ENCODE measurements around the gene ACTR5.

The ACTR5 gene

DNA sequence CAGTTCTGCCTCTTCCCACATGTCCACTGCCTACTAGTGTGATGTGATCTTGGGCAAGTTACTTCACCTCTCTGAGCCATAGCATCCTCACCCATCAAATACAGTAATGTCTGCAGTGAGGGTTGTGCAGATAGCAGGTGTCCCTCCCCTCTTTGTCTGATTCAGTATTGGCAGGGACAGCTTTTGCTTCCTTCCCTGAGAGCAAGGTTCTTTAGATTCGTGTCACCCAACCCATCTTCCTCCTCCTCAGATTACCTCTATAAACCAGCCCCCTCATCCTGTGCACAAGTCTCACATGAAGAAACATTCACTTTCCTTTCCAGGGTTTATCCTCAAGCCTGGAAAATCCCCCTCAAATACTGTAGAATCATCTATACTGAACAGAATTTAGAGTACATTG, 15.4 kb downstream of the ACTR5 start:
- peaks cover 40% of the 10 kb centered on the region for H3K36me3 ChIP-seq (ENCODE audit: control insufficient read depth, insufficient read depth, low read length)
- no peak overlapping the region for H3K4me3 ChIP-seq (ENCODE audit: insufficient read depth, low read depth, low read length)
- H3K27ac ChIP-seq (ENCODE audit: insufficient read depth, low read depth, low read length, poor library complexity, severe bottlenecking): no peak overlapping the region
- H3K9me3 ChIP-seq (ENCODE audit: control insufficient read depth, low read length): no peaks in the 10 kb centered on the region
- no peaks in the 10 kb centered on the region for H3K4me1 ChIP-seq (ENCODE audit: control insufficient read depth, insufficient read depth, low read length)
- 90 to 94% methylated on average over 1 of the region's 1 CpG for WGBS, 2 experiments
- no peaks in the 10 kb centered on the region for H3K27me3 ChIP-seq (ENCODE audit: control insufficient read depth, insufficient read depth, low read length, poor library complexity, severe bottlenecking)

DNA sequence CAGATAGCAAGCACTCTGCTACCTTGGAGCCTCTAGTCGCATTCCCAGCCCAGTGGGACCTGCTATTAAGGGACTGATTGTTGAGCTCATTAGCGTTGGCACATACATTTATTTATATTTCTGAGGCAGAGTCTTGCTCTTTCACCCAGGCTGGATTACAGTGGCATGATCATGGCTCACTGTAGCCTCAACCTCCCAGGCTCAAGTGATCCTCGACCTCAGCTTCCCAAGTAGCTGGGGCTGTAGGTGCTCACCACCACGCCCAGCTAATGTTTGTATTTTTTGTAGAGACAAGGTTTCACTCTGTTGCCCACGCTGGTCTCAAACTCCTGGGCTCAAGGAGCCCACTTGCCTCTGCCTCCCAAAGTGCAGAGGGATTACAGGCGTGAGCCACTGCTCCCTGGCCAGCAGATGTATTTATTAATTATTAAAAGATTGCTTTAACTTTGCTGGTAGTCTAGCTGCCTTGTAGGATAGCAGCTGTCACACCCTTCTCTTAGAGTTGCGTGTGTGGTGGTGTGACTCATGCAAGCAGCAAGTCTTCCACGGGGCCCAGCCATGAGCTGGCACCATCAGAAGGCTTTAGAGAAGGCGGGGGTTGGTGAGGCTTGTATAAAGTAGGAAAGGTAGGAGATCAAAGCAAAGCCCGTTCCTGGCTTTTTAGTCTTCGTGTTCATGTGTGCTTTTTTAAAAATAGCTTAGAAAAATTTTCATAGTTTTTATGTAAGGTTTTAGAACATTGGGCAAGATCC, 16.5 kb downstream of the ACTR5 start:
- H3K4me3 ChIP-seq (ENCODE audit: insufficient read depth, low read depth, low read length): no peak overlapping the region
- H3K27ac ChIP-seq (ENCODE audit: insufficient read depth, low read depth, low read length, poor library complexity, severe bottlenecking): no peak overlapping the region
- 90 to 92% methylated on average over 11 of the region's 11 CpGs for WGBS, 2 experiments

DNA sequence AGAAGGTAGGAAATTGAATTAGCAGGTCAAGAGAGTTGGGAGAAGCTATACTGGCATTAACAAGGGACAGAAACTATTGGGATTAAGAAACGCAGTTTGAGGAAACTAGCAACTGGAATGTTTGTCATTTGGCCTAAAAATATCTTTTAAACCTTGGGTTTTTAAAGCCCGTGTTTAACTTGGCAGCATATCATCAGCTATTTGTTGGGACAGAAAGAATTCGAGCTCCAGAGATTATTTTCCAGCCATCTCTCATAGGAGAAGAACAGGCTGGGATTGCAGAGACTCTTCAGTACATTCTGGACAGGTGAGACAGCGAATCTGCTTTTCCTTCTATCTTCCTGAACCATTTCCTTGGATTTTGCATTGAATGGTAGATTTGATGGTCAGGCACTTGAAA, 17.8 kb downstream of the ACTR5 start:
- no peaks in the 10 kb centered on the region for H3K27me3 ChIP-seq (ENCODE audit: control insufficient read depth, insufficient read depth, low read length, poor library complexity, severe bottlenecking)
- H3K9me3 ChIP-seq (ENCODE audit: control insufficient read depth, low read length): no peaks in the 10 kb centered on the region
- H3K4me3 ChIP-seq (ENCODE audit: insufficient read depth, low read depth, low read length): no peak overlapping the region
- H3K4me1 ChIP-seq (ENCODE audit: control insufficient read depth, insufficient read depth, low read length): no peaks in the 10 kb centered on the region
- peaks cover 36% of the 10 kb centered on the region for H3K36me3 ChIP-seq (ENCODE audit: control insufficient read depth, insufficient read depth, low read length)
- H3K27ac ChIP-seq (ENCODE audit: insufficient read depth, low read depth, low read length, poor library complexity, severe bottlenecking): no peak overlapping the region
- 94 to 96% methylated on average over 4 of the region's 4 CpGs for WGBS, 2 experiments

More for the DNA sequence above, 16.5 kb downstream of the ACTR5 start:
- no peaks in the 10 kb centered on the region for H3K9me3 ChIP-seq (ENCODE audit: control insufficient read depth, low read length)
- peaks cover 43% of the 10 kb centered on the region for H3K36me3 ChIP-seq (ENCODE audit: control insufficient read depth, insufficient read depth, low read length)
- no peaks in the 10 kb centered on the region for H3K27me3 ChIP-seq (ENCODE audit: control insufficient read depth, insufficient read depth, low read length, poor library complexity, severe bottlenecking)
- H3K4me1 ChIP-seq (ENCODE audit: control insufficient read depth, insufficient read depth, low read length): no peaks in the 10 kb centered on the region

DNA sequence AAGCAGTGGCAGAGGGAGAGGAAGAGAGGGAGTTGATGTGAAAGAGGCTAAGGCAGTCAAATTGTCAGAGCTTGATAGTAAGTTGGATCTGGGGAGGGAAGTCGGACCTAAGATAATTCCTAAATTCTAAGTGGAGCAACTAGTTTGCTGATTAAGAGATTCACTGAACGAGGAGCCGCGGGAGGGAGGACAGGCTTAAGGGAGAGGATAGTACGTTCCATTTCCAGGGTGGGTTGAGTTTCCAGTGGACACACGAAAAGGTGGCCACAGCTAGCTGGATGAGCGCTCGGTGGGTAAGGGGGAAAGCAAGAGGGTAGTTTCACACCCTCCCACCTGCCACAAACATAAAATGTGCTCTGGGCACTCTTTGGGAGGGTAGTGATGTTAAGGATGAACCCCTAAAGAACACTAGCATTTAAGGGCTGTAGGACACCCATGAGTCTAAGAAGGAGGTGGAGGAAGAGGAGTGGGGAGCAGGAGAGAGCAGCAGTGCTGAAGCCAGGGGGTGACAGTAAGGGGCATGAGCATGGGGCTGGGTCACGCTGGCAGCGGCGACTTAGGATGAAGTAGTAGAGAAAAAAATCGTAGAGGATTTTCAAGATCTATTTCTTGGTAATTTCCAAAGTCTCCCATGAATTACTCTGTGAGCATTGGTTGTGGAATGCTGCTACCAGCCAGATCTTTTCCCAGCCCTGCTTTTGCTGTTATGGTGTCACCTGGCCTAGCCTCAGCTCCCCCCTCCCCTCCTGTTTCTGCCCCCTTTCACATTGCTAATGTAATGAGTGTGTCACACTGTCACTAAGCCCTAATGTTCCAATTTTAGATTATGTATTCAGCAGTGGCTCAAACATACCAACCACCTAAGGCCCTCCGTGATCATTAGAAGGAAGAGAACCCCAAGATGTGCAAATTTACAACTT, 21.4 kb downstream of the ACTR5 start:
- Histone ChIP-seq H3K27me3 (ENCODE audit: control insufficient read depth, insufficient read depth, low read length, poor library complexity, severe bottlenecking) (no peaks in the 10 kb centered on the region), H3K9me3 (ENCODE audit: control insufficient read depth, low read length) (peaks cover 4% of the 10 kb centered on the region), H3K4me1 (ENCODE audit: control insufficient read depth, insufficient read depth, low read length) (no peaks in the 10 kb centered on the region), H3K36me3 (ENCODE audit: control insufficient read depth, insufficient read depth, low read length) (peaks cover 36% of the 10 kb centered on the region), H3K27ac (ENCODE audit: insufficient read depth, low read depth, low read length, poor library complexity, severe bottlenecking) (no peak overlapping the region), H3K4me3 (ENCODE audit: insufficient read depth, low read depth, low read length) (no peak overlapping the region)
- WGBS, 2 experiments: 96 to 97% methylated on average over 11 to 13 of the region's 13 CpGs

DNA sequence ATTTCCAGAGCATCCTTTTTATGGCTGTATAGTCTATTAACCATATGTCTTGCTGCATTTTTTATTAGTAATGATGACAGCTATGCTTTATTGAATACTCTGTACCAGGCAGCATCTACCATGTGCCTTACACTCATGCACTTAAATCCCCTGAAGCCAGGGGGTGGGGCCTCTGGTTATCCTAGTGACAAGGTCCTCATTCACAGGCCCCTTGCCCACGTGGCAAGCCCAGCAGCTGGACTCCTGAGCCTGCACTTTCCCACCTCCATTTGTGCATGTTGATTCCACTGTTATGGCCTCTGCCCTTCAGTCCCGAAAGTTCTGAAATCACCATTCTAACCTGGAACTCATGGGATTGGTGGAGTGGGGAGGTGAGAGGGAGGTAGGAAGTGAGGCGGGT, 22.3 kb downstream of the ACTR5 start:
- Histone ChIP-seq H3K4me1 (ENCODE audit: control insufficient read depth, insufficient read depth, low read length) (no peaks in the 10 kb centered on the region), H3K36me3 (ENCODE audit: control insufficient read depth, insufficient read depth, low read length) (peaks cover 36% of the 10 kb centered on the region), H3K27ac (ENCODE audit: insufficient read depth, low read depth, low read length, poor library complexity, severe bottlenecking) (no peak overlapping the region), H3K9me3 (ENCODE audit: control insufficient read depth, low read length) (peaks cover 4% of the 10 kb centered on the region), H3K27me3 (ENCODE audit: control insufficient read depth, insufficient read depth, low read length, poor library complexity, severe bottlenecking) (no peaks in the 10 kb centered on the region), H3K4me3 (ENCODE audit: insufficient read depth, low read depth, low read length) (no peak overlapping the region)
- 88% methylated on average over 3 of the region's 3 CpGs for WGBS, 2 experiments

DNA sequence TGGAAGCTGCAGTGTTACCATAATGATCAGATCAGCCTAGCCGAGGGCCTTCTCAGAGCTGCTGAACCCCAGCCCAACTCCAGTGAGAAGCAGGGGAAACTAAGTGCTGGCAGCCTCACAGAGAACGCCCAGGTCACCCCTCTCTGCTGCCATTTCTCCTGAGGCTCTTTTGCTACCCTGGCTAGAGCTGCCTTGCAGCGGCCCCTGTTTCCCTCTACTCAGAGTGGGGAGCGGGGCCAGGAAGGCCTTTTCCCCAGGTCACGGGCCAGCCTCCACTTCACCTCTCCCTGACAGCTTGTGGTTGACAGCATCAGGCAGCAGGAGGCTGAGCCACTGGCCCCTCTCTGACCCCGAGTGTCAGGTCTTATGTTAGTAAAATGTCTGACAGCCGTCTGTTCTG, 22.7 kb downstream of the ACTR5 start:
- no peaks in the 10 kb centered on the region for H3K27me3 ChIP-seq (ENCODE audit: control insufficient read depth, insufficient read depth, low read length, poor library complexity, severe bottlenecking)
- H3K4me3 ChIP-seq (ENCODE audit: insufficient read depth, low read depth, low read length): no peak overlapping the region
- peaks cover 4% of the 10 kb centered on the region for H3K9me3 ChIP-seq (ENCODE audit: control insufficient read depth, low read length)
- H3K27ac ChIP-seq (ENCODE audit: insufficient read depth, low read depth, low read length, poor library complexity, severe bottlenecking): no peak overlapping the region
- H3K36me3 ChIP-seq (ENCODE audit: control insufficient read depth, insufficient read depth, low read length): peaks cover 36% of the 10 kb centered on the region
- H3K4me1 ChIP-seq (ENCODE audit: control insufficient read depth, insufficient read depth, low read length): no peaks in the 10 kb centered on the region
- WGBS, 2 experiments: 84 to 91% methylated on average over 7 of the region's 7 CpGs

DNA sequence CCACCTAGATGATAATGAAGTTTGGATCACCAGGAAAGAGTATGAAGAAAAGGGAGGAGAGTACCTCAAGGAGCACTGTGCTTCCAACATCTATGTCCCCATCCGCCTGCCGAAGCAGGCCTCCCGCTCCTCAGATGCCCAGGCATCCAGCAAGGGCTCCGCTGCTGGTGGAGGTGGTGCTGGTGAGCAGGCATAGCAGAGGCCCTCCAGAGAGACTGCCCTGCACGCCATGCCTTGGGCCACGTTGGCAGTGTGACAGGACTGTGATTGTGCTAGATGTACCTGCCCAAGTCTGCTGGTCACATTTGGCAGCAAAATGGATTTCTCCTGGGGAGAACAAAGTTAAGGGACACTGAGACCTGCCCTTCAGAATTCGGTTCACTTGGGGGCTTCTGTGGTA, 23.4 kb downstream of the ACTR5 start:
- H3K4me3 ChIP-seq (ENCODE audit: insufficient read depth, low read depth, low read length): no peak overlapping the region
- peaks cover 4% of the 10 kb centered on the region for H3K9me3 ChIP-seq (ENCODE audit: control insufficient read depth, low read length)
- H3K27ac ChIP-seq (ENCODE audit: insufficient read depth, low read depth, low read length, poor library complexity, severe bottlenecking): no peak overlapping the region
- peaks cover 31% of the 10 kb centered on the region for H3K36me3 ChIP-seq (ENCODE audit: control insufficient read depth, insufficient read depth, low read length)
- no peaks in the 10 kb centered on the region for H3K27me3 ChIP-seq (ENCODE audit: control insufficient read depth, insufficient read depth, low read length, poor library complexity, severe bottlenecking)
- 93 to 95% methylated on average over 7 of the region's 7 CpGs for WGBS, 2 experiments
- H3K4me1 ChIP-seq (ENCODE audit: control insufficient read depth, insufficient read depth, low read length): no peaks in the 10 kb centered on the region

DNA sequence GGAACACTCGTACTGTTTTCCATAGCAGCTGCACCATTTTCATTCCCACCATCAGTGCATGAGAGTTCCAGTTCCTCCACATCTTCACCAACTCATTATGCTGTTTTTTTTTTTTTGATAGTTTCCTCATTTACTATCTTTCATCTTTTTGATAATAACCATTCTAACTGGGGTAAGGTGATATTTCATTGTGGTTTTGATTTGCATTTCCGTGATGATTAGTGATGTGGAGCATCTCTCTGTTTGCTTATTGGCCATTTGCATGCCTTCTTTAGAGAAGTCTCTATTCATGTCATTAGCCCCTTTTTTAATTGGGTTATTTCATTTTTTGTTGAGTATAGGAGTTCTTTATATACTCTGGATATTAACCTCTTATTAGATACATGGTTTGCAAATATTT, 25.9 kb downstream of the ACTR5 start:
- Histone ChIP-seq H3K27ac (ENCODE audit: insufficient read depth, low read depth, low read length, poor library complexity, severe bottlenecking) (no peak overlapping the region), H3K36me3 (ENCODE audit: control insufficient read depth, insufficient read depth, low read length) (peaks cover 16% of the 10 kb centered on the region), H3K27me3 (ENCODE audit: control insufficient read depth, insufficient read depth, low read length, poor library complexity, severe bottlenecking) (no peaks in the 10 kb centered on the region), H3K4me3 (ENCODE audit: insufficient read depth, low read depth, low read length) (no peak overlapping the region), H3K9me3 (ENCODE audit: control insufficient read depth, low read length) (peaks cover 4% of the 10 kb centered on the region), H3K4me1 (ENCODE audit: control insufficient read depth, insufficient read depth, low read length) (no peaks in the 10 kb centered on the region)
- WGBS, 2 experiments: 94% methylated on average over 2 of the region's 2 CpGs

DNA sequence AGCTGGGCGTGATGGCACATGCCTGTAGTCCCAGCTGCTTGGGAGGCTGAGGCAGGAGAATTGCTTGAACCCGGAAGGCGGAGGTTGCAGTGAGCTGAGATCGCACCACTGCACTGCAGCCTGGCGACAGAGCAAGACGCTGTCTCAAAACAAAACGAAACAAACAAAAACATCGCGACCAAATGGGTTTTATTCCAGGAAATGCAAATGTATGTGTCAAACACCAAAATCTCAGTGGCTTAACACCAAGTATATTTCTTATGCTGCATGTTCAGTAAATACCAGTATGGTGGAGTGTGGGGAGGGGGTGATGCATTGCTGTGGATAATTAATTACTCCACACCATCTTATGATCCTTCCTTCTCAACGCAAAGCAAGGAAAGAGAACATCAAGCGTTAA, 28.1 kb downstream of the ACTR5 start:
- Histone ChIP-seq H3K36me3 (ENCODE audit: control insufficient read depth, insufficient read depth, low read length) (peaks cover 11% of the 10 kb centered on the region), H3K9me3 (ENCODE audit: control insufficient read depth, low read length) (peaks cover 4% of the 10 kb centered on the region), H3K4me3 (ENCODE audit: insufficient read depth, low read depth, low read length) (no peak overlapping the region), H3K27me3 (ENCODE audit: control insufficient read depth, insufficient read depth, low read length, poor library complexity, severe bottlenecking) (no peaks in the 10 kb centered on the region), H3K27ac (ENCODE audit: insufficient read depth, low read depth, low read length, poor library complexity, severe bottlenecking) (no peak overlapping the region), H3K4me1 (ENCODE audit: control insufficient read depth, insufficient read depth, low read length) (peaks cover 5% of the 10 kb centered on the region)
- 93 to 95% methylated on average over 11 of the region's 11 CpGs for WGBS, 2 experiments
